Right ventricle myocardium inferior (tissue), 1 donor: ENCODE measurements around the gene ZNF738. TPM values are rescaled to one million over a fixed set of nuclear protein-coding genes. Genes with fewer than 3 reads are reported as not detected.

Experiments used
- ATAC-seq: fragments of 200-7000 bp; cut with Tn5 transposase; one replicate; pipeline ENCODE4 v1.9.1; 2020; ENCODE audit warnings: mild to moderate bottlenecking, moderate library complexity
- DNase-seq: peaks from one replicate; pipeline ENCODE4 v3.0.0; 2021; ENCODE audit errors: missing footprints
- intact Hi-C: fragments of 100-400 bp; cut with DNase I; formaldehyde crosslinking; loops from one replicate; pipeline ENCODE4 v1.11.0; 2022
- total RNA-seq: library from RNA; stranded (reverse); fragmentation: NEBNext Ultra II Directional; extraction: Animal tissue kit (Norgen Biotek cat#: 25700); gene quantifications from one replicate; pipeline ENCODE4 v1.2.1, GENCODE V29; 2021
- donor health status: DM: no; HTN: yes; CAD: no; lungs with severe emphysema.

Gene ZNF738
- total RNA-seq, 1 donor from 2014 or later = 1.8 TPM

- intact Hi-C loops = no loop called here
- DNase-seq (no peak), ATAC-seq (no peak)
Measured at GRCh38 chr19:21398851-21399250, 40.1 kb downstream of the ZNF738 start.

GRCh38 chr19:21402303-21402985 lies 43.6 kb downstream of the ZNF738 start:
- no peak for ATAC-seq
- intact Hi-C loops = no loop called here
- no peak for DNase-seq

DNA sequence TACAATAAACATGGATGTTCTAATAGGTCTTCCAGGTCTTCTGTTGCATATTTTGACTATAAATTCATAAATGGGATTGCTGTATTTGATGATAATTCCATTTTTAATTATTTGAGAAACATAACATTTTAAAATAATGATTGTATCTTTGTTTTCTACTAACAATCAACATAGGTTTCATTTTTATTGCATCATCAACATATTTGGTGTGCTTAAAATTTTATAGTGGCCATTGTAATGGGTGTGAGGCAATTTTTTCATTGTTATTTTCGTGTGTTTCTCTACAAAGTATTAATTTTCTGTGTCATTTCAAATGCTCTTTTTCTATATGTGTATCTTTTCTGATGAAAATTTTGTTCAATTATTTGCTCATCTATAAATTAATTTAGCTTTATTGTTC lies 51.4 kb downstream of the ZNF738 start:
- intact Hi-C loops = no loop called here
- ATAC-seq (no peak), DNase-seq (no peak)

DNA sequence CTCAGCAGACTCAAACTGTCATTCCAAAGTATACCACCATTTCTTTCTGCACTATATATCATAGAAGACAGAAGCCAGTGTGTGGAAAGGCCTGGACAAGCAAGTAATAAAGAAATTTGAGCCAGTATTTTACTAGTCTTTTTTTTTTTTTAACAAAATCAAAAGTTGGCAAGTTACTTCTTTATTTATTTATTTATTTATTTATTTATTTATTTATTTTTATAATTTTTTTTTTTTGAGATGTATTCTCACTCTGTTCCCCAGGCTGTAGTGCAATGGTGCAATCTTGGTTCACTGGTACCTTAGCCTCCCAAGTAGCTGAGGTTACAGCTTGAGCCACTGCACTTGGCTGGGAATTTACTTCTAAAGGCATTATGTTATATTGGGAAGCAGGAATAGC lies 63.4 kb downstream of the ZNF738 start:
- DNase-seq (no peak), ATAC-seq (no peak)
- intact Hi-C loops = no loop called here

DNA sequence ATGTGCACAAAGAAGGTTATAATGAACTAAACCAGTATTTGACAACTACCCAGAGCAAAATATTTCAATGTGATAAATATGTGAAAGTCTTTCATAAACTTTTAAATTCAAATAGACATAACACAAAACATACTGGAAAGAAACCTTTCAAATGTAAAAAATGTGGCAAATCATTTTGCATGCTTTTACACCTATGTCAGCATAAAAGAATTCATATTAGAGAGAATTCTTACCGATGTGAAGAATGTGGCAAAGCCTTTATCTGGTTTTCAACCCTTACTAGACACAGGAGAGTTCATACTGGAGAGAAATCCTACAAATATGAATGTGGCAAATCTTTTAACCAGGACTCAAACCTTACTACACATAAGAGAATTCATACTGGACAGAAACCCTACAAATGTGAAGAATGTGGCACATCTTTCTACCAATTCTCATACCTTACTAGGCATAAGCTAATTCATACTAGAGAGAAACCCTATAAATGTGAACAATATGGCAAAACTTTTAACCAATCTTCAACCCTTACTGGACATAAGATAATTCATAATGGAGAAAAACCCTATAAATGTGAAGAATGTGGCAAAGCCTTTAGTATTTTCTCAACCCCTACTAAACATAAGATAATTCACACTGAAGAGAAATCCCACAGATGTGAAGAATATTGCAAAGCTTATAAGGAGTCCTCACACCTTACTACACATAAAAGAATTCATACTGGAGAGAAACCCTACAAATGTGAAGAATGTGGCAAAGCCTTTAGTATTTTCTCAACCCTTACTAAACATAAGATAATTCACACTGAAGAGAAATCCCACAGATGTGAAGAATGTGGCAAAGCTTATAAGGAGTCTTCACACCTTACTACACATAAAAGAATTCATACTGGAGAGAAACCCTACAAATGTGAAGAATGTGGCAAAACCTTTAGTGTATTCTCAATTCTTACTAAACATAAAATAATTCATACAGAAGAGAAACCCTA lies 64.5 kb downstream of the ZNF738 start:
- ATAC-seq = no peak
- DNase-seq = no peak
- intact Hi-C loops = no loop called here

Other genes starting within 250 kb of the ZNF738 start
- 13.1 TPM for gene ZNF431, start 217.0 kb upstream of the ZNF738 start, total RNA-seq
- gene ZNF708, start 29.6 kb upstream of the ZNF738 start, total RNA-seq = 4.3 TPM
- gene ZNF493, start 38.1 kb downstream of the ZNF738 start, total RNA-seq = 11.1 TPM
- gene ZNF429, start 146.6 kb downstream of the ZNF738 start, total RNA-seq = 10.8 TPM